ELF-1 (cell line): ENCODE results near the gene PTPN2.
"Not testable (repeated sequence)": the region's sequence is repeated elsewhere in the genome, so short reads cannot be mapped to it uniquely, and the experiment has no call there.

Source experiments
- DNase-seq: peaks from one replicate; pipeline ENCODE4 v3.0.0-alpha.2; 2016; ENCODE audit warnings: low read depth, low spot score

PTPN2 gene

DNA sequence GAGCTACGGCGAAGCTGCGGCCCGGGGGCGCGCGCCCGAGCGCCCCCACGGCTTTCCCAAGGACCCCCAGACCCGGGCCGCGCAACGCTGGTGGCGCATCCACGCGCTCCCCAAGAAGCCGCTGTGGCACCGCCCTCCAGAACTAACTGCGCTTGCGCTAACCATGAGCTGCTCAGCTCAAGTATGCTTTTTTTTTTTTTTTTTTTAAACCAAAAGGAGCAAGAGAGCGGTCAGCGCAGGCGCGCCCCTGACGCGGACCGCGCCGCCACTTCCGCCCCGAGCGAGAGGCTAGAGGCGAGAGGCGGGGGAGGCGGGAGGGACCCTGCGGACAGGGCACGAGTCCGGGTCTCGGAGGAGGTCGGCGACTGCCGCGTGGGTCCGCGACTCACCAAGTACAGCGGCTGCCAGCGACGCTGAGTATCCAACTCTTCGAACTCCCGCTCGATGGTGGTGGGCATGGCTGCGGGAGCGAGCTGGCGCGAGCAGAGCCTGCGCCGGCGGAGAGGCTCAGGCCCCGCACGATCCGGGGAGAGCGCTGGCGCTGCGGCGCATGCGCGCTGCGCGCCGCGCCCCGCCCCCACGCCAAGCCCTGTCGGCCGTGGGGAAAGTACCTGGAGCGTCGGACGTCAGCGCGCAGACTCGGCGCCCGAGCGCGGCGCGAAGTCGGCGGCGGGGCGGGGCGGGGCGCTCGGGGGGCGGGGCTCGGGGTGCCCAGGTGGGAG, at the start of gene PTPN2:
PTPN2 (minus strand) TSS at position 554 of the 722 bp plus-strand sequence; CDS start at position 458, 96 bp downstream.
- DNase-seq = peak; percentile 96

DNA sequence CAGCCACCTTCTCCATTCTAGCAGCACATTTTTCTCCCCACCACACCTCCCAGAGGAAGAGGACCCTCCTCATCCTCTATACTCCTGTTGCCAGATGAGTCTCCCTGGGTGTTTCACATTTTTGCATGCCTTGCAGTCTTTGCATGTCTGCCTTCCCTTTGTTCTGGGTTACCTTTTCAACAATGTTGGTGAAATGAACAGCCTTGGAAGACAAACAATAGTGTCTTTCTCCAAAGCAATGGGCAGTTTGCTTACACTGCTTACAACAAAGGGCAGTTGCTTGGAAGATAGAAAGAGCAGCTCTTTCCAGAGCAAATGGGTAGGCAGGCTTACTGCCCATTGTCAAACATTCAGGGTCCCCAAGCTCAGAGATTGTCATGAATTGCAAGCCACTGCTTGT, 49.3 kb upstream of the PTPN2 start:
- DNase-seq = no peak

DNA sequence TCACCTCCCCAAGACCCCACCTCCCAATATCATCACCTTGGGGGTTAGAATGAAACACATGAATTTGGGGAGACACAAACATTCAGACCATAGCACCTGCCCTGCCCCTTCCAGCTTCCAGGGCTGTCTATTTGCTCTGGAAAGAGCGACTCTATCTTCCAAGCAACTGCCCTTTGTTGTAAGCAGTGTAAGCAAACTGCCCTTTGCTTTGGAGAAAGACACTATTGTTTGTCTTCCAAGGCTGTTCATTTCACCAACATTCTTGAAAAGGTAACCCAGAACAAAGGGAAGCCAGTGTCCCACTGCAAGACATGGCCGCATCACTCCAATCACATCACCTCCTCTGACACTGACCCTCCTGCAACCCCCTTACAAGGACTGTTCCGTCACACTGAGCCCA, 46.9 kb upstream of the PTPN2 start:
- no peak for DNase-seq

DNA sequence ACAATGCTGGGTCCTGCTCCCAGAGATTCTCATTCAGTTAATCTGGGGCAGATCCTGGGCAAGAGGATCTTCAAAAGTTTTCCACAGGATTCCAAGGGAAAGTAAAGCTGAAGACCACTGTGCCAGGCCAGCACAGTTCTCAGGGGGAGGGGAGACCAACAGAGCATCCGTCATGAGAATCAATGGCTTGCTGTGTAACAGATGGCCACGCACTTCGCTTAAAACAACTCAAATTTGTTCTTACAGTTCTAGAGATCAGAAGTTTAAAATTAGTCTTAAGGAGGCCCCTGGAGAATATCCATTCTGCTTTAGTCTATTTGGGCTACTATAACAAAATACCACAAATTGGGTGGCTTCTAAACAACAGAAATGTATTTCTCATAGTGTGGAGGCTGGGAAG, 46.3 kb upstream of the PTPN2 start:
- no peak for DNase-seq

DNA sequence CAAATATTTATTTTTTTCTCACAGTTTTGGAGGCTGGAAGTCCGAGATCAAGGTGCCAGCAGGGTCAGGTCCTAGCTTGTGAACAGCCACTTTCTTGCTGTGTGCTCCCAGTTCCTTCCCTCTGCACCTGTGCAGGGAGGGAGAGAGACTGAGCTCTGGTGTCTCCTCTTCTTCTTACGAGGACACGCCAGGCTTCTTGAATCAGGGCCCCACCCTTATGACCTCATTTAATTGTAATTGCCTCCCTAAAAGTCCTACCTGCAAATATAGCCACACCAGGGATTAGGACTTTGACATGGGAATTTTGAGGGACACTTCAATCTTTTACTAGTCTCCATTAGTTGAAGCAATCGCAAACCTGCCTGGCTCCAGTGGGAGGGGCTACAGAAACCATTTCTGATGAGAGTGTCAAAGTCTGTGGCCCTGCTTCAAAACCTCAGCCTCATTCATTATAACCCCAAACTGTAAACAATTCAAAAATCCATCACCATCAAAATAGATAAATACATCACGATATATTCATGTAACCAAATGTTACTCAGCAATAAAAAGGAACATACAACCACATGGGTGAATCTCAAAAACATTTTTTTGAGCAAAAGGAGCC, 45.5 kb upstream of the PTPN2 start:
- DNase-seq = no peak

DNA sequence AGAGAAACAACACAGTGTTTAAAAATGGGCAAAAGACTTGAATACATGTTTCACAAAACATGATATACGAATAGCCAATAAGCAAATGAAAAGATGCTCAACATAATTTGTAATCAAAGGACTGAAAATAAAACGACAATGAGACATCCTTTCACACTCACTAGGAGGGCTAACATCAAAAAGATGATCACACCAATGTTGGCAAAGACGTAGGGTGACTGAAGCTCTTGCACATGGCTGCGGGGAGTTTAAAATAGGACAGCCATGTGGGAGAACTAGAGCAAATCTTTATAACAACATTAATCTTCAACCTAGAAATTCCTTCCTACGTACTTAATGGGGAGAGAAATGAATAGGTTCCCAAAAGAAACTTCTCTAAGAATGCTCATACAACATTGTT, 44.6 kb upstream of the PTPN2 start:
- no peak for DNase-seq

DNA sequence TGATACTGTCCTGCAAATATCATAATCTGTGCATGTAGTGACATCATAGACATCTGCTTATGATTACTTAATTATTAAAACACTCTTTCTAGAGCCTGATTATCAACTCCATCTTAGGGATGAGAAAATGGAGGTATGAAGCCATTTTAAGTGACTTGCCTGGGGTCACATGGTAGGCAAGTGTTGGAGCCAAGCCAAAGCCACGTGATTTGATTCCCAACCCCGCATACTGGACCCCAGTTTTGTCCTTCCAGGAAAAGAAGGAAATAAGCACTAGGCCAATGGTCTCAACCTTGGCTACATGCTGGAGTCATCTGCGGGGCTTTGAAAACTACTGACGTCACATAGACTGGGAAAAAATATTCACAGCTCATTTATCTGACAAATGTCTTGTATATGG, 44.2 kb upstream of the PTPN2 start:
- no peak for DNase-seq

DNA sequence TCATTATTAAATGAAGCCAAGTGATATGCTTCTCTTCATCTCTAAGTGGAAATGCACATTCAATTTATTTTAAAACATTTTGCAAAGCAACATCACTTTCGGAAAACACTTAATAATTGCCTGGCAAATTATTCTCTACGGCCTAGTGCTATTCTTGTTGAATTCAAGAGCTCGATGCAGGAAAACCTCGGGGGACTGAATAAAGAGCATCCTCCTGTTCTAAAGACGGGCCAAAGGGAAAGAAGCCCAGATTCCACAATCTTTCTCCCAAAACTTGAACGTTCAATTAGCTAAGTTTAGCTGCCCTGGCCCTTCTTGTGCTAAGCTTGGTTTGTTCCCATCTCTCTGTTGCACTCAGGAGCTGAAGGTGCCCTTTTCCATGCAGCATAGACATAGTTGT, 40.6 kb upstream of the PTPN2 start:
- no peak for DNase-seq

DNA sequence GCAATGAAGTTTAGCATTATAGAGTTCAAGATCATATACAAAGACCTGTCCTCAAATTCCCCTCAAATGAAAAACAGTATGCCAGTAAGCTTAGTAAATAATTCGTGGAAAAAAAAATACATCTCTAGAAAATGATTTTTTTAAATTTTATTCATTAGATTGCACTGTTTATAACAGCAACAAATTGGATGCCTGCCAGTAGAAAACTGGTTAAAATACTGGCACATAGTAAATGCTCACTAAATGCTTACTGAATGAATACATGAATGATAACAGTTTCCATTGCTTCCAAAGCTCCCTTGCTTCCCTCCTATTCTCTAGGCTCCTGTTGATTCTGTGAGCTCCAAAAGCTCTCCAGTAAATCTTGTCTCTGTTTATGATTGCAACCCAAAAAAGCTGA, 38.2 kb upstream of the PTPN2 start:
- no peak for DNase-seq

DNA sequence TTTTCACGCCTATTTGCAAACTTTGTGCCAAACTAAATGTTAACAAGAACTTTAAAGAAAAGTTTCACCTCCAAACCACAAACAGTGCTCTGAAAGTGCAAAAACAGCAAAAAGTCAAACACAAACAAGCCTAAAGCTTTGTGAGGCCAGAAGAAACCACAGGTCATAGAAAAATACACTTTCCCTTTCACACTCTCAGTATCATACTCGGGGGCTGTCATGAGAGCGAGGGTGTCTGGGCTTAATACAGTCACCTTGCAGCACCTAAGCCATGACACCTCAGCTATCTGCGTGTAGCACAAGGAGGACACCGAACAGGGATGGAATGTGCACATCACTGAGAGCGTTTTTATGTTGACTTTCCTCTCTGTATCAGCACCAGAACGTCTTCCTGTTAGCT, 37.1 kb upstream of the PTPN2 start:
- DNase-seq = no peak

DNA sequence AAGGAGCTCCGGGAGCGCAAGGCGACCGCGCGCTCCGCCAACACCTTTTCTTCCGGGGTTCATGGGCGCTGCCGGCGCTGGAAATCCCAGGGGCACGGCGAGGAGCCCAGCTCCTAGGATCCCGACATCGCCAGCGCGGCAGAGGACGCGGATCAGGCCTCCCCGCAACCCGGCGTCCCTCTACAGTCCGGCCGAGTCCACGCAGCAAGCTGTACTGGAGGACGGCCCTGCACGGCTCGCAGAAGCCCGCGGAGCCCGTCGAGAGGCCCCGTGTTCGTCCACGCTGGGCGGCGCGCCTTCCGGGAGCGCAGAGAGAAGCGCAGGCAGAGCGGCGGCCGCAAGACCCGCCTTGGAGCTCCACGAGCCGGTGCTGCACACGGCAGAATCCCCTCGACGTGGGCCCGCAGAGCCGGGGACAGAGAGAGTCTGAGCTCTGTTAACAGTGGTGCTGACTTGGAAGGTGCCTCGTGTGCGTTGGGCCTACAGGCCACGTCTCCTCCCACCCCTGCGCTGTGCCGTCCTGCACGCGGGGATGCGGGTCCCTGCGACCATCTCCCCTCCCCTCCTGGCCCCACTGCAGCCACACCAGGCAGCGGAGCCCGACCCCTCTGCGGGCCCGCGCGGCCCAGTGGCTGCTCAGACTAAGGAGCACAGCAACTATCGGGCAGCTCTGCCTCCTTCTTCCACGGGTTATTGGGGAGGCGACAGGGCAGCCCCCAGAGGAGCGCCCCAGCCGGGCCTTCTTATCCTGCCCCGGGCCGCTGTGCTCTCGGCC, 28.1 kb upstream of the PTPN2 start:
- no peak for DNase-seq

DNA sequence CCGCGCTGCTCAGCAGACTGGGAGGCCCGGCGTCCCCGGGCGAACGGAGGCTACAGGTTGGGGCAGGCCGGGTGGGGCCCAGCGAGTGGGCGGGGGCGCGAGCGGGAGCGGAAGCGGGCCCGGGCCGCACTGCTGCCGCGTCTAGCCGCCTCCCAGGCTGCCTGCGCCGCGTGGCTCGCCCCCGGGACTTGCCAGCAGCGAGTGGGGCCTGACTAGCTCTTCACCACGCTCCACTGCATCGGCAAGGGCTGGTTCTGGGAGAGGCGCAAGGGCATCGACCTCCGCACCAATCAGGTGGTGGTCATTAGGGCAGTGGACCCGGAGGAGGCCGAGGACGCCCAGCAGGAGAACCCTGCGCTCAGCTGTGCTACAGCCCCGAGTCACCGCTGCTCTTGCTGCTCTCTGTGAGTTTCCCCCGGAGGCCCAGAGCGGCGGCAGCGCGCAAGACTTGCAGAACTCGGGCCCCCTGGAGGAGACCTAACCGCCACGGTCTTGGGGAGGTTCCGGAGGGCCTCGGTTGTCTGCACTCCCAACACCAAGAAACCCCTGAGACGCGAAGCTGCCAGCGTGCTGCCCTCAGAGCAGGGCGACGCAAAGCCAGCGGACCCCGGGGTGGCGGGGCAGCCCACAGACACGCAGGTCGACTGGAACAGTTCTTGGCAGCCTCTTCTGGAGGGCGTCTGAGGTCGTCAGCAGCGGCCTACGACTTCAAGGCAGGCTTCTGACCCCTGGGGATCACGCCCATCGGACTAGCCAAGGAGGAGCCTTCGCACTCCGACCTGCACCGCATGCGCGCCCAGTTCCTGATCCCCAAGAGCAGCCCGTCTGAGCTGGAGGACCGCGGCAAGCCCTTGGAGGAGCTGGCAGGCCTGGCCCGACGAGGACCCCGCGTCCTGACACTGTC, 27.2 kb upstream of the PTPN2 start:
- peak; percentile 65 for DNase-seq

DNA sequence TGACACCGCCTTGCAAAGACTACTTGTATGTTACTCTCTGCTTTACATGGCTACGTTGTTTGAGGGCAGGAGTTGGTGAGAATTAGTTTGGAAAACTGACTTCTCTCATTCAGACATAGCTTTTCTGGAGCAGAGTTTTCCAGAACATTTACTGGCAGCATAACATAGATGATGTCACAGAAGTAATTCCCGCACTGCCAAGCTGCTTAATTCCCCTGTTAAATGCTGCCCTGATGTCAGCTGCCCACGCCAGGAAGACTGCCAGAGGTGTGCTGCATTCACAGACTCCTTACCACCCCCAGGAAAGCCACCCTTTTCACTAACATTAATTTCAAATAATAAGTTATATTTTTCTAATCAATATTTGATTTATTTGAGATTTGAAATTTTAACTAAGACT, 24.7 kb upstream of the PTPN2 start:
- DNase-seq = no peak

DNA sequence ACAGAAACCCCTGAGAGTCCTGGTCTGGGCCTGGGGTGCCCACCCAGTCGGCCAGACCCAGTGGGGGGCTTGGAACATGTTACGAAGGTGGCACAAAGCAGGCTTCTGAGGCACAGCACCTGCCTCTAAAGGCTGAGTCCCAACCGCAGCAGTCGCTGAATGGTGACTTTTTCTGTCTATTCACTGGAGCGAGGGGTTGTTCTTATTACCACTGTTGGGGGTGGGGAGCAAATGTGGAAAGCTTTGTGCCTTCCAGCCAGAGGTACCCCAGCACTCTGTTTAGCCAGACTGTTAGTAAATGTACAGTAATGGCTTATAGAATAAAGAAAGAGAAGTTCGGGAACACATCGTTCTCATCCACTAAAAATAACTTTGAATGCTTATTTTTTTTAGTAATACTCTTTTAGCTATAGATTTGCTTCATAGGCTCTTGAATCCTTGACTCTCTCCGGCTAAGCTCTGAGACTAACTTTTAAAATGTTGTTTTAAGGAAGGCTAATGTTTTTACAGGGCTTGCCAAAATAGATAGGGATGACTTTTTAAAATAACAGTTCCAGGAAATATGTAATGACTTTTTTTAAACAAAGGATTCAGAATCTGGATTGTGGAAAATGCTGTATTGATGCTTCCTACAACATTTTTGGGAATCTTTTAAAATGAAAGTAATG, 23.4 kb upstream of the PTPN2 start:
- DNase-seq = no peak

DNA sequence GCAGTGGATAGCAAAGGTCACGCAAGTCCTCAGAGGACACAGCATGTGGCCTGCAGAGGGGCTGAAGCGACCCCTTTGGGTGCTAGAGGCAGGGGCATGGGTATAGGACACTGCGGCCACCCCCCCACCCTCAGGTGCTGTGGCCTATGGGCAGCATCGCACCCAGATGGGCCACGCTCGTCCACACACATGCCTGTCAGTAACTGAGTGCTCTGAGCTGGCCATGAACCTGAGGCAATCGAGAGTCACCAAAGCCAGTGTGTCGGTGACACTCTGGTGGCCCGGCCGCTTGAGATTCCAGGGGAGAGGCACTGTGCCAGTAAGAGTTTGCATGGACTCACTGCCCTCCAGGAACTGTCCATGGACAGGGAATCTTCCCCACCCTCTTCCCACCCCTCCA, 22.7 kb upstream of the PTPN2 start:
- no peak for DNase-seq

DNA sequence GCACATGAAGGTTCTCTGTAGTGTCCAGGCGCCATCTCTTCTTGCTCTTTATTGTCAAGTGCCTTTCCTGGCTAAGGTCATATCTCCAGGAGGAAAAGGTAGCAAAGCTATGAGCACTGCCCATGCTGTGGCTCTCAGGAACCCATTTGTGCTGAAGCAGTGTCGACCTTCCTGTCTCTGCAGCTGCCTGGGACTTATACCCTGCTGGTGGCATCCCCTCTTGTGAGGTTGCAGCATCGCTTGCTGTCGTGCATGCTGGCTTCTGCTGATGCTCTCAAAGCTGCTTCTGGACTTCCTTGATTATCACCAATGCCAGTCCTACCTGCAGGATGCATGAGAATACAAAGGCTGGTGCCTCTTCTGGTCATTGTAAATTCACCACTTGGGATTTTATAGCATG, 22.1 kb upstream of the PTPN2 start:
- no peak for DNase-seq

DNA sequence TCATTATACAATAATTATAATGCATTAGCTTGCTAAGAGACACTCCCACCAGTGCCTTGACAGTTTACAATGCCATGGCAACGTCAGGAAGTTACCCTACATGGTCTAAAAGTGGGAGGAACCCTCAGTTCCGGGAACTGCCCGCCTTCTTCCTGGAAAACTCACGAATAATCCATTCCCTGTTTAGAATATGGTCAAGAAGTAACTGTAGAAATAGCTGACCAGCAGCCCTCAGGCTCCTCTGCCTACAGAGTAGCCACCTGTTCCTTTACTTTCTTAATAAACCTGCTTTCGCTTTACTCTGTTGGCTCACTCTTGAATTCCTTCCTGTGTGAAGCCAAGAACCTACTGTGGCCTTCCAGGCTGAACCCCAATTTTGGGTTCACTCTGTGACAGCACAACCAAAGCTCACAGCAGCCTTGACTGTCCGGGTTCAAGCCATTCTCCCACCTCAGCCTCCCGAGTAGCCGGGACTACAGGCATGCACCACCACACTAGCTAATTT, 20.0 kb upstream of the PTPN2 start:
- DNase-seq = no peak

DNA sequence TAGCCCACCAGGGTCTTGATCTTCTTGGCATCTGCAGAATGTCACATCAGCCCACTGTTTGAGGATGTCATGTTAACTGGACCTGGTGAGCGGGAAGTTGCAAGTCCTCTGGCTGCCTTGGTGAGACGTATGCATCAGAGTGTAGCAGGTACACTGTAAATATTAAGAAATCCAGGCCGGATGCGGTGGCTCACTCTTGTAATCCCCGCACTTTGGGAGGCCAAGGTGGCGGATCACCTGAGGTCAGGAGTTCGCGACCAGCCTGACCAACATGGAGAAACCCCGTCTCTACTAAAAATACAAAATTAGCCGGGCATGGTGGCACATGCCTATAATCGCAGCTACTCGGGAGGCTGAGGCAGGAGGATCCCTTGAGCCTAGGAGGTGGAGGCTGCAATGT, 17.2 kb upstream of the PTPN2 start:
- not testable (repeated sequence) for DNase-seq

DNA sequence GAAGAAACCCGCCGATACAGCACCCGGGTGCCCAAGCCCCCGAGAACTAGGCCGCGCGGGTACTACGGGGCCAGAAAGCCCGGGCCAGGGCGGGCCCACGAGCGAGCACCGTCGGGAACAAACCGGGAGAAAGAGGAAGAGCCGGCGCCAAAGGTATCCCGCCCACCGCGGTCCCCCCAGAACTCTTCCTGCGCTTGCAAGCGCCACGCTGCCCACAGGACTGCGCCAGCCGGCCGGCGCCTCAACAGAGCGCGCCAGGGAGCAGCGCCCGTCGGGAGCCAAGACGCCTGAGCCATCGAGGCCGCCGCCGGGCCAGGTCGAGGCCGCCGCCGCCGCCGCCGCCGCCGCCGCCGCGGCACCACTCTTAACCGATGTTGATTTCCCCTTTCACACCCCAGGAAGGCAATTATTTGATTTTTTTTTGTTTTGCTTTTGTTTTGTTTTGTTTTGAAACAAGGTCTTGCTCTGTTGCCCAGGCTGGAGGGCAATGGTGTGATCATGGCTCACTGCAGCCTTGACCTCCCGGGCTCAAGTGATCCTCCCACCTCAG, 12.8 kb upstream of the PTPN2 start:
- DNase-seq = not testable (repeated sequence)

DNA sequence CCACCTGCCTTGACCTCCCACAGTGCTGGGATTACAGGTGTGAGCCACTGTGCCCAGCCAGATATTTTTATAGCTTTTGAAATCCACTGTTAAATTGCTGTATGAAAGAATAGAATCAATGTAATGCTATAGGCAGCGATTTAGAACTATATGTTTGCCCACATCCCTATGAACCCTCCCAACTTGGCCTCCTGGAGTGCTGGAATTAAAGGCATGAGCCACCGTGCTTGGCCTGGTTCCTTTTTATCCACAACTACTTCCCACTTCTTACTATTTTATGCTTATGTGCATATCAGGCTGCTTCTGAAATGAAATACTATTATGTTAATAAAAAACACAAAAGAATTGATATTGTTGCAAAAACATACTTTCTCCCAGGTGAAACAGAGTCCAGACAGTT, 11.6 kb upstream of the PTPN2 start:
- no peak for DNase-seq

DNA sequence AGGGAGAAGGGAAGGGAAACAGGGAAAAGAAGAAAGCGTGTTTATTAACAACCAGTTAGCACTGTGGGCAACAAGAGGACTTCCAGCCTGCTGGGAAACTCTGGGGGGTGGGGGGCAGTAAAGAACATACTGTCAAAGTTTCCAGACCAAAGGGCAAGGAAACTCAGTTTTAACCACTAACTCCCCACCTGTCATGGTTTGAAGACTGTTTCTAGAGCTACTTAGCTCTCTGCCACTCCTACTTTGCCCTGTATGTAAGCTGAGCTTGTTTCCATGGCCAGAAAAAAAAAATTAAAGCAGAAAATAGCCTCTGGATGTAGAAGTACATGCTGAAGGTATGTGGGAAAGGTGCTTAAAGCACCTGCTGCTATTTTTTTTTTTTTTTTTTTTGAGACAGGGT, 11.0 kb upstream of the PTPN2 start:
- no peak for DNase-seq
